ENCODE measurements around the gene POM121. TPM values are rescaled to one million over a fixed set of nuclear protein-coding genes. Genes with fewer than 3 reads are reported as not detected.
A peak's percentile ranks its signal among the peaks of the same experiment; 100 is the strongest.
"Not testable (repeated sequence)": the region's sequence is repeated elsewhere in the genome, so short reads cannot be mapped to it uniquely, and the experiment has no call there.

The POM121 gene
- total RNA-seq, 4 donors from 2014 or later: 23.4 to 38.2 (median 30.2) TPM

DNA sequence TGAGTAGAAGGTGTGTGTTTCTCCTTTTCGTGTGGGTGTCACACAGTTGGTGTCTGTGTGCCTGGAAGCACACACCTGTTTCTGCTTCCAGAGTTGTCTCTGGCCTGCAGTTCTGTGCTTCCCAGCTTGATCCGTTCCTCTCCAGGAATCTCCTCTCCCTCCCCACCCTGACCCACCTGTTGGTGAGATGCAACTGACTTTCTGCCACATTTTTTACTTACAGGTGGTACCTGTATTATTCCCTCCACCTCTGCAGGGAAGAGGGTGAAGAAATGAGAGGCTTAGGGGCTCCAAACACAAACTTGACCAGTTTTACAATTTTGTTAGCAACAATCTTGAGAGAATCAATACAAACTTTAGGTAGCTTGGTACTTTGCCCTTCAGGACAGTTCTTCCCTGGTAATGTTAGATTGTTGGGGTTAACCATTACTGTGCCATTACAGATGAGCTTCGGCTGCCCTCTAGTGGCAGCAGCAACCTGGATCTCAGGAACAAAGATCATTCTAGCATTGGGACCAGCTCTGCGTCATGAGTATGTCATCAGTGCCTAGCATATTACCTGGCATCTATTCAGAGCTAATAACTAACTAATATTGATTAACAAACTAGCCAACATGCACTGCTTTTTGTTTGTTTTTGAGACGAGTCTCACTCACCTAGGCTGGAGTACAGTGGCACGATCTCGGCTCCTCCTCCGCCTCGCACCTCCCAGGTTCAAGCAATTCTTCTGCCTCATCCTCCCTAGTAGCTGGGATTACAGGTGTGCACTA, 10.0 kb upstream of the POM121 start:
- H3K36me3 ChIP-seq: peaks cover 26% of the 10 kb centered on the region
- H3K27me3 ChIP-seq; H3K4me1 ChIP-seq; H3K9me3 ChIP-seq; H3K27ac ChIP-seq; DNase-seq (ENCODE audit: low spot score in 2 of 2); H3K4me3 ChIP-seq: not testable (repeated sequence)
- TF ChIP-seq, protein P1, sequence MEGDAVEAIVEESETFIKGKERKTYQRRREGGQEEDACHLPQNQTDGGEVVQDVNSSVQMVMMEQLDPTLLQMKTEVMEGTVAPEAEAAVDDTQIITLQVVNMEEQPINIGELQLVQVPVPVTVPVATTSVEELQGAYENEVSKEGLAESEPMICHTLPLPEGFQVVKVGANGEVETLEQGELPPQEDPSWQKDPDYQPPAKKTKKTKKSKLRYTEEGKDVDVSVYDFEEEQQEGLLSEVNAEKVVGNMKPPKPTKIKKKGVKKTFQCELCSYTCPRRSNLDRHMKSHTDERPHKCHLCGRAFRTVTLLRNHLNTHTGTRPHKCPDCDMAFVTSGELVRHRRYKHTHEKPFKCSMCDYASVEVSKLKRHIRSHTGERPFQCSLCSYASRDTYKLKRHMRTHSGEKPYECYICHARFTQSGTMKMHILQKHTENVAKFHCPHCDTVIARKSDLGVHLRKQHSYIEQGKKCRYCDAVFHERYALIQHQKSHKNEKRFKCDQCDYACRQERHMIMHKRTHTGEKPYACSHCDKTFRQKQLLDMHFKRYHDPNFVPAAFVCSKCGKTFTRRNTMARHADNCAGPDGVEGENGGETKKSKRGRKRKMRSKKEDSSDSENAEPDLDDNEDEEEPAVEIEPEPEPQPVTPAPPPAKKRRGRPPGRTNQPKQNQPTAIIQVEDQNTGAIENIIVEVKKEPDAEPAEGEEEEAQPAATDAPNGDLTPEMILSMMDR (IDR thresholded peaks at IDR 0.05): peak; percentile 50 to 58
- WGBS: 60% methylated on average over 9 of the region's 9 CpGs

DNA sequence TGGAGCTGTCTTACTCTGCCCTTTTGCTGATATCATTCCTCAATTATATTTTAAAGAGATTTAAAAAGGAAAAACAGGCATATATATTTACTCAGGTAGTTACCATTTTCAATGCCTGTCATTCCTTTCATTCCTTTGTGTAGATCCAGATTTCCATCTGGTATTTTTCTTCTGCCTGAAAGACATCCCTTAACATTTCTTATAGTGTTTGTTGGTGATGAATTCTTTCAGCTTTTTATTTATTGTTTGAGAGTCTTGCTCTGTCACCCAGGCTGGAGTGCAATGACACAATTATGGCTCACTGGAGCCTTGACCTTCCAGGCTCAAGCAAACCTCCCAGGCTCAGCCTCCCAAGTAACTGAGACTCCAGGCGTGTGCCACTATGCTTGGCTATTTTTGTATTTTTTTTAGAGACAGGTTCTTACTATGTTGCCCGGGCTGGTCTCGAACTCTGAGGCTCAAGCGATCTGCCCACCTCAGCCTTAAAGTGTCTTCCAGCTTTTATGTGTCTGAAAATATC, 5.6 kb upstream of the POM121 start:
- 95% methylated on average over 4 of the region's 4 CpGs for WGBS
- H3K27ac ChIP-seq: no peak overlapping the region
- TF ChIP-seq EP300 (IDR thresholded peaks at IDR 0.05) (no peak), POLR2A (IDR thresholded peaks at IDR 0.05) (no peak)
- no peaks in the 10 kb centered on the region for H3K27me3 ChIP-seq
- no peak for DNase-seq (ENCODE audit: low spot score in 2 of 2)
- H3K36me3 ChIP-seq: peaks cover 11% of the 10 kb centered on the region
- peaks cover 10% of the 10 kb centered on the region for H3K4me1 ChIP-seq
- H3K4me3 ChIP-seq: no peak overlapping the region
- H3K9me3 ChIP-seq: no peaks in the 10 kb centered on the region

DNA sequence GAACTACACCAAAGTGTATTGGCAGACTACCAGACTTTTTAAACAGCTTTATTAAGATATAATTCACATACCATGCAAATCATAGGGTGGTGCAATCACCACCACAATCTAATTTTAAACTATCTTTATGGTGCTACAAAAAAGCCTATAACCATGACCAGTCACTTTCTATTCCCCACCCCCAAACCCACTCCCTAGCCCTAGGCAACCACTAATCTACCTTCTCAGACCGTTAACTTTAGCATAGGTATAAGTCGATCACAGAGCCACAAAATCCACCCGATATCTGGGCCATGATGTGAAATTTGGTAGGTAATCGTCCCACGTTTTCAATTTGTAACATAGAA, 536 bp upstream of the POM121 start:
- TF ChIP-seq POLR2A (IDR thresholded peaks at IDR 0.05) (no peak), POLR2AphosphoS5 (IDR thresholded peaks at IDR 0.05) (no peak), EP300 (IDR thresholded peaks at IDR 0.05) (no peak)
- TF ChIP-seq, protein P1 (IDR thresholded peaks at IDR 0.05): no peak
- WGBS: 2% methylated on average over 5 of the region's 5 CpGs
- H3K27me3 ChIP-seq: no peaks in the 10 kb centered on the region
- peak overlapping the region; percentile 92 for H3K4me3 ChIP-seq
- no peak for DNase-seq (ENCODE audit: low spot score in 2 of 2)
- peak overlapping the region; percentile 95 for H3K27ac ChIP-seq
- H3K4me1 ChIP-seq: peaks cover 21% of the 10 kb centered on the region
- peaks cover 32% of the 10 kb centered on the region for H3K36me3 ChIP-seq
- H3K9me3 ChIP-seq: no peaks in the 10 kb centered on the region

DNA sequence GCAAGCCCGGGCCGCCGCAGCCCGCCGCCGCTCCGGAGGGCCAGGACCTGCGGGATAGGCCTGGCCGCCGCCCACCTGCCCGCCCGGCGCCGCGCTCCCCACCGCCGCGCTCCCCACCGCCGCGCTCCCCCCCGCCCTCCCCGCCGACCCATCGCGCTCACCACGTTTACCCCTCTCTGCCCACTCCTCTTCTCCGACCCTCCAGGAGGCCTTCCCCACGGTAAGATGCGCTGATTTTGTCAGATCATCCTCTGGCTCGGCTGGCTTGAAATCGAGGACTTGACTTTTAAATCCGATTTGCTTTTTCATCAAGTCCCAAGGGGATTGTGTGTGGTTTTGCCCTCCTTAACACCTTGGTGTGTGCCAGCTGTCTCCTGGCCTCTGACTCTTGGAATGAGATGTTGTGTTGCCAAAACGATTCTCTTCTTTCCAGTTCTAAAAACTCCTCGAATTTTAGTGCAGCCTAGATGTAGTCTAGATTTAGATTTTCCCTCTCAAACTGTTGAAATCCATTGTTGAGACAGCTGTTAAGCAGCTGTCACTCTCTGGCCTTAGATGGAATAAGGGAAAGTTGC, 738 bp downstream of the POM121 start:
- WGBS: 2% methylated on average over 9 of the region's 35 CpGs
- Histone ChIP-seq H3K4me1 (peaks cover 21% of the 10 kb centered on the region), H3K36me3 (peaks cover 43% of the 10 kb centered on the region), H3K4me3 (peak overlapping the region; percentile 92), H3K27ac (peak overlapping the region; percentile 95), H3K27me3 (no peaks in the 10 kb centered on the region), H3K9me3 (no peaks in the 10 kb centered on the region)
- TF ChIP-seq POLR2AphosphoS5 (IDR thresholded peaks at IDR 0.05) (no peak), POLR2A (IDR thresholded peaks at IDR 0.05) (no peak)
- no peak for DNase-seq (ENCODE audit: low spot score in 2 of 2)

DNA sequence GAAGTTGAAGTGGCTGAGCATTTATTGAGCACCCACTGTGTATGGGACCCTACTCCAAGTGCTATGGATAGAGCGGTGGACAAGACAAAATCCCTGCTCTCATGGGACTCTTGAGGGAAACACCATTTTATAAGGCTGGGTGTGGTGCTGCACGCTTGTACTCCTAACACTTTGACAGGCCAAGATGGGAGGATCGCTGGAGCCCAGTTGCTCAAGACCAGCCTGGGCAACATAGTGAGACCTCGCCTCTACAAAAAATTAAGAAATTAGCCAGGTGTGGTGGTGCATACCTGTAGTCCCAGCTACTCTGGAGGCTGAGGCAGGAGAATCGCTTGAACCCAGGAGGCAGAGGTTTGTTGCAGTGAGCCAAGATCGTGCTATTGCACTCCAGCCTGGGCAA, 2.9 kb downstream of the POM121 start:
- WGBS: 93% methylated on average over 6 of the region's 6 CpGs
- not testable (repeated sequence) for H3K9me3 ChIP-seq; DNase-seq (ENCODE audit: low spot score in 2 of 2); H3K27me3 ChIP-seq; H3K4me3 ChIP-seq; H3K27ac ChIP-seq
- Histone ChIP-seq H3K4me1 (peaks cover 21% of the 10 kb centered on the region), H3K36me3 (peaks cover 54% of the 10 kb centered on the region)

DNA sequence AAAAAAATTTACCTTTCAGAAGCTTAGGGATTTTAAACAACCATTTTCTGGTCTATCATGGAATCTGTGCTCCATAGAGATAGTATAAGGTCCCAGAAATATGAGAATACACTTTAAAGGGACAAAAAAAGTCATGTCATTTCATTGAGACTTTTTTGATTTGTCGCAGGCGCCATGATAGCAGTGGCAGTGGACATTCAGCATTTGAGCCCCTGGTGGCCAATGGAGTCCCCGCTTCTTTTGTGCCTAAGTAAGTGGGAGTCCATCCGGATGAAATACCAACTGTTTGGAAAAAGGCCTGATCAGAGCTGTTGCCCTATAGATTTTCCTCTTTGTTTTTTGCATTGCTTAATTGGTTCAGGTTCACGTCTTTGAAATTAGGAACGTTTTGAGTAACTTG, 3.3 kb downstream of the POM121 start:
- H3K4me3 ChIP-seq; H3K9me3 ChIP-seq; H3K27ac ChIP-seq; DNase-seq (ENCODE audit: low spot score in 2 of 2); H3K27me3 ChIP-seq: not testable (repeated sequence)
- H3K36me3 ChIP-seq: peaks cover 54% of the 10 kb centered on the region
- 90% methylated on average over 6 of the region's 6 CpGs for WGBS
- peaks cover 21% of the 10 kb centered on the region for H3K4me1 ChIP-seq

DNA sequence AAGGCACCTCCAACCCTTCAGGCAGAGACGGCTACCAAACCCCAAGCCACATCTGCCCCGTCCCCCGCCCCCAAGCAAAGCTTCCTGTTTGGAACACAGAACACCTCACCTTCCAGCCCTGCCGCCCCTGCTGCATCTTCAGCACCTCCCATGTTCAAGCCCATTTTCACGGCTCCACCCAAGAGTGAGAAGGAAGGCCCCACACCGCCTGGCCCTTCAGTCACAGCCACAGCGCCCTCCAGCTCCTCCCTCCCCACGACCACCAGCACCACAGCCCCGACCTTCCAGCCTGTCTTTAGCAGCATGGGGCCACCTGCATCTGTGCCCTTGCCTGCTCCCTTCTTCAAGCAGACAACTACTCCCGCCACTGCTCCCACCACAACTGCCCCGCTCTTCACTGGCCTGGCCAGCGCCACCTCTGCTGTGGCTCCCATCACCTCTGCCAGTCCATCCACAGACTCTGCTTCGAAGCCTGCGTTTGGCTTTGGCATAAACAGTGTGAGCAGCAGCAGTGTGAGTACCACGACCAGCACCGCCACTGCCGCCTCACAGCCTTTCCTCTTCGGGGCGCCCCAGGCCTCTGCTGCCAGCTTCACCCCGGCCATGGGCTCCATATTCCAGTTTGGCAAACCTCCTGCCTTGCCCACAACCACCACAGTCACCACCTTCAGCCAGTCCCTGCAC, 17.3 kb downstream of the POM121 start:
- DNase-seq (ENCODE audit: low spot score in 2 of 2): not testable (repeated sequence)

DNA sequence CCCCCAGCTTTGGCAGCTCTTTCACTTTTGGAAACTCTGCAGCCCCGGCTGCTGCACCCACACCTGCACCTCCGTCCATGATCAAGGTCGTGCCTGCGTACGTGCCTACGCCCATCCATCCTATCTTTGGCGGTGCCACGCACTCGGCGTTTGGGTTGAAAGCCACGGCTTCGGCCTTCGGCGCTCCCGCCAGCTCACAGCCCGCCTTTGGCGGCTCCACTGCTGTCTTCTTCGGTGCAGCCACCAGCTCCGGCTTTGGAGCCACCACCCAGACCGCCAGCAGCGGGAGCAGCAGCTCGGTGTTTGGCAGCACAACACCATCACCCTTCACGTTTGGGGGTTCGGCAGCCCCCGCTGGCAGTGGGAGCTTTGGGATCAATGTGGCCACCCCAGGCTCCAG, 18.1 kb downstream of the POM121 start:
- not testable (repeated sequence) for H3K27me3 ChIP-seq; H3K27ac ChIP-seq; H3K9me3 ChIP-seq; H3K4me3 ChIP-seq; DNase-seq (ENCODE audit: low spot score in 2 of 2); H3K4me1 ChIP-seq
- peaks cover 43% of the 10 kb centered on the region for H3K36me3 ChIP-seq
- 95% methylated on average over 19 of the region's 25 CpGs for WGBS

More for the DNA sequence above, 17.3 kb downstream of the POM121 start:
- peaks cover 40% of the 10 kb centered on the region for H3K36me3 ChIP-seq
- H3K4me3 ChIP-seq, H3K4me1 ChIP-seq, H3K9me3 ChIP-seq, H3K27me3 ChIP-seq, H3K27ac ChIP-seq: not testable (repeated sequence)
- 94% methylated on average over 6 of the region's 20 CpGs for WGBS

DNA sequence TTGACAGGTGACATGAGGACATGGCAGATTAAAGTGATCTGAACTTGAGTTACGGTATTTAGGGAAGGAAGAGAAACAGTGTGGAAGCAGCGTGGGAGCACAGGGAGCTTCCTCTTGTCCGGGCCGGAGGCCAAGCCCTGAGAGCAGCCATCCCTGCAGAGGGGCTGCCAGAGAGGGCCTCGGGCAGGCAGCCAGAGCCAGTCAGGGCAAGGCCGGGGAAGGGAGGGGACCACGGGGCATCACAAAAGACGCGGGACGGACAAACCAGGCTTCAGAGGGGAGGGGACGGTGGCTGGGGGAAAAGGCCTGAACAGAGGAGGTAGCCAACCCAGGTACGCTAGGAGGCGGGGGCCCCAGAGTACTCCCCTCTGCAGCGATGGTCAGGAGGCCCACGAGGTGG, 20.0 kb downstream of the POM121 start:
- WGBS: 40% methylated on average over 3 of the region's 15 CpGs
- H3K27me3 ChIP-seq; H3K4me3 ChIP-seq; H3K9me3 ChIP-seq; H3K4me1 ChIP-seq; DNase-seq (ENCODE audit: low spot score in 2 of 2); H3K27ac ChIP-seq: not testable (repeated sequence)
- peaks cover 42% of the 10 kb centered on the region for H3K36me3 ChIP-seq

DNA sequence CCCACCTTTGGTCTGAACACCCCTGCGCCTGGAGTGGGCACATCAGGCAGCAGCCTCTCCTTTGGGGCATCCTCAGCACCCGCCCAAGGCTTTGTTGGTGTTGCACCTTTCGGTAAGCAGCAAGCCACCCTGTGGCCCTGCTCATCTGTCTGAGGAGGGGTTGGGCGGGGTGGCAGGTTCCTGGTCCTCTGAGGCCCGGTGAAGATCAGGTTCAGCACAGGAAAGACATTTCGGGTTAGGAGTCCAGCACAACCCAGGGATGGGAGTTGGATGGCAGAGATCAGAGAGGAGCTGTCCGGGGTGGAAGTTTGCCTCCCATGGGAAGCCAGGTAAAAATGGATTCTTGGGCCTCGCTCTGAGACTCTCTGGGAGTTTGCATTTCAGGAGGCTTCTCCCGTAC, 20.7 kb downstream of the POM121 start:
- 88% methylated on average over 5 of the region's 9 CpGs for WGBS
- DNase-seq (ENCODE audit: low spot score in 2 of 2); H3K9me3 ChIP-seq; H3K4me1 ChIP-seq; H3K4me3 ChIP-seq; H3K27ac ChIP-seq; H3K27me3 ChIP-seq: not testable (repeated sequence)
- H3K36me3 ChIP-seq: peaks cover 42% of the 10 kb centered on the region

DNA sequence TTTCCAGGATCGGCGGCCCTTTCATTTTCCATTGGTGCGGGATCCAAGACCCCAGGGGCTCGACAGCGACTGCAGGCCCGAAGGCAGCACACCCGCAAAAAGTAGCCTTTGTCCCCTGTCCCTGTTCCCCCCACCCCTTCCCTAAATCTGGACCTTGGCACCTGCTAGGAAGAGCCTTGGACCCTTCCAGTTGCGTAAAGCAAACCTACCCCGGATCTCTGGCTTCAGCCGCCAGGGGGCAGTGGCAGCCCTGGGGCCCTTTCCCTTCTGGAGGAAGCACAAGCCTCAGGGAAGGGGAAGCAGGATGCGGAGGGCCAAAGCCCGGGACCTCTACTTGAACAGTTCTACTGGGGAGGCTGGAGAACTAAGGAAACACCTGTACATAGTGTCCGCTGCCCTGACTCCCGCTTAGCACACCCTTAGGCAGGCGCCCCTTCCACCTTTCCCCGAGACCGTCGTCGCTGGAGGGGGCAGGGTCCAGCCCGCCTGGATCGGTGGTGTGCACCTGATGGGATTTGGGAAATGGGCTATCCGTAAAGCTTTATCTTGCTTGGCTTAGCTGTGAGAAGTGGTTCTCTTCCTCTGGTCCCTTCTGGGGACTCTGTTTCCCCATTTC, 21.3 kb downstream of the POM121 start:
- peaks cover 39% of the 10 kb centered on the region for H3K36me3 ChIP-seq
- not testable (repeated sequence) for H3K27ac ChIP-seq; H3K9me3 ChIP-seq; H3K27me3 ChIP-seq; H3K4me1 ChIP-seq; H3K4me3 ChIP-seq; DNase-seq (ENCODE audit: low spot score in 2 of 2)
- 81% methylated on average over 8 of the region's 22 CpGs for WGBS

All from suprapubic skin (tissue), 4 donors.